ENCODE data around the gene PSMA5.

- TF ChIP-seq CTCF (IDR thresholded peaks at IDR 0.05) (no peak), POLR2A (IDR thresholded peaks at IDR 0.05) (no peak), POLR2AphosphoS5 (IDR thresholded peaks at IDR 0.05) (no peak), EP300 (IDR thresholded peaks at IDR 0.05) (no peak)
Observed at GRCh38 chr1:109475261-109475660, 49.0 kb upstream of the PSMA5 start.

Measured in upper lobe of left lung (tissue), 4 donors.